Panc1 (cell line): ENCODE results near the gene CRYM. TPM values are rescaled to one million over a fixed set of nuclear protein-coding genes. Genes with fewer than 3 reads are reported as not detected.

Source experiments
- ATAC-seq: fragments of 200-7000 bp; cut with Tn5 transposase; 2 replicates; pipeline ENCODE4 v1.9.1; 2020; ENCODE audit warnings: mild to moderate bottlenecking, moderate library complexity
- BruUV-seq: library from RNA; stranded (reverse); fragments of 400-500 nt; replicated peaks from 2 replicates; lab custom pipeline; 2021; lab: Mats Ljungman, UMichigan
- CTCF ChIA-PET: fragments of 300-600 bp; sonication (Branson Sonifier 250); formaldehyde crosslinking; loops from one replicate; lab custom pipeline; 2022; ENCODE audit warnings: antibody characterized with exemption; lab: Charles Lee
- POLR2A ChIA-PET: fragments of 300-600 bp; sonication (Branson Sonifier 250); formaldehyde crosslinking; loops from one replicate; lab custom pipeline; 2022; ENCODE audit warnings: antibody characterized with exemption; lab: Charles Lee
- DNase-seq: peaks from one replicate; pipeline ENCODE4 v3.0.0-alpha.2; 2010; ENCODE audit warnings: low read depth, low spot score
- H3K27ac ChIP-seq: 2 replicates; pipeline ENCODE4 v1.5.1; 2011; ENCODE audit warnings: mild to moderate bottlenecking, low read length, inconsistent platforms
- H3K27me3 ChIP-seq: fragments of 200-500 bp; sonication (Bioruptor generic); 2 replicates; pipeline ENCODE4 v1.6.0; 2014; ENCODE audit warnings: low read length, inconsistent platforms; ENCODE audit not compliant: control insufficient read depth, insufficient read depth
- H3K36me3 ChIP-seq: fragments of 200-500 bp; sonication (Bioruptor generic); 2 replicates; pipeline ENCODE4 v1.5.1; 2014; ENCODE audit warnings: inconsistent platforms, mild to moderate bottlenecking, low read length, moderate library complexity; ENCODE audit not compliant: control insufficient read depth, insufficient read depth
- H3K4me1 ChIP-seq: 2 replicates; pipeline ENCODE4 v1.5.1; 2011; ENCODE audit warnings: inconsistent platforms, mild to moderate bottlenecking, low read length, moderate library complexity; ENCODE audit not compliant: control insufficient read depth, insufficient read depth
- H3K4me3 ChIP-seq, 2 experiments: 2 replicates each; pipeline ENCODE4 v1.5.1; 2011 to 2012; ENCODE audit warnings: low read depth in 2 of 2, low read length in 2 of 2, mild to moderate bottlenecking in 2 of 2, inconsistent platforms in 1 of 2, moderate library complexity in 1 of 2
- H3K9me3 ChIP-seq: fragments of 200-500 bp; sonication (Bioruptor generic); 2 replicates; pipeline ENCODE4 v1.5.1; 2014; ENCODE audit warnings: low read depth, mild to moderate bottlenecking, inconsistent platforms, low read length, moderate library complexity; ENCODE audit not compliant: control insufficient read depth, insufficient read depth
- CTCF ChIP-seq: fragments of 450-650 bp; IDR thresholded peaks from 2 replicates; pipeline ENCODE4 v1.5.1; 2017; ENCODE audit warnings: mild to moderate bottlenecking
- POLR2AphosphoS5 ChIP-seq: IDR thresholded peaks from 2 replicates; pipeline ENCODE4 v1.6.1; 2012; ENCODE audit warnings: mild to moderate bottlenecking, low read depth, low read length, moderate library complexity
- REST ChIP-seq, 2 experiments: IDR thresholded peaks; 2 replicates each; pipeline ENCODE4 v1.6.1; 2011 to 2012; ENCODE audit warnings: low read depth in 2 of 2, control low read depth in 1 of 2, low read length in 1 of 2, mild to moderate bottlenecking in 1 of 2, moderate library complexity in 1 of 2; ENCODE audit not compliant: insufficient read depth in 1 of 2
- SIN3A ChIP-seq: IDR thresholded peaks from 2 replicates; pipeline ENCODE4 v1.6.1; 2012; ENCODE audit warnings: low read depth, mild to moderate bottlenecking, low read length, moderate library complexity, borderline replicate concordance; ENCODE audit not compliant: insufficient read depth
- TCF7L2 ChIP-seq: IDR thresholded peaks from 2 replicates; pipeline ENCODE4 v1.6.1; 2011; ENCODE audit warnings: mild to moderate bottlenecking, low read depth, low read length, inconsistent platforms
- in situ Hi-C: cut with HindIII; loops from 2 replicates; pipeline ENCODE4 v1.10.0; 2016; ENCODE audit warnings: low sequenced_read_pairs, low pct_unique_long_range_greater_than_20kb
- intact Hi-C: fragments of 100-400 bp; cut with micrococcal nuclease; formaldehyde crosslinking; loops from one replicate; pipeline ENCODE4 v1.10.0; 2022; ENCODE audit not compliant: unreplicated experiment
- total RNA-seq: library from RNA; stranded (reverse); gene quantifications from one replicate; pipeline ENCODE4 v1.2.1, GENCODE V29; 2021; ENCODE audit not compliant: unreplicated experiment

CRYM gene
- total RNA-seq, 1 experiment from 2014 or later, result 0.41 TPM

GRCh38 chr16:21227866-21228265 lies 50.2 kb downstream of the CRYM start:
- TF ChIP-seq TCF7L2 (no peak), REST (IDR thresholded peaks at IDR 0.05; ENCODE audit: insufficient read depth in 1 of 2, low read depth in 2 of 2, low read length in 1 of 2) (no peak), CTCF (no peak), SIN3A (no peak)
- no peaks in the 10 kb centered on the region for H3K9me3 ChIP-seq
- no peaks in the 10 kb centered on the region for H3K4me1 ChIP-seq
- in situ Hi-C loops (no loop called here), intact Hi-C loops (no loop called here)
- BruUV-seq, result no TSS peak
- no peaks in the 10 kb centered on the region for H3K36me3 ChIP-seq
- DNase-seq, result no peak
- no peak overlapping the region for H3K27ac ChIP-seq
- peaks cover 40% of the 10 kb centered on the region for H3K27me3 ChIP-seq
- CTCF ChIA-PET, result no interaction called here
- no peak overlapping the region for H3K4me3 ChIP-seq
- POLR2A ChIA-PET, result no interaction called here
- no peak for ATAC-seq

- intact Hi-C loops (no loop called here), in situ Hi-C loops (no loop called here)
- no peaks in the 10 kb centered on the region for H3K9me3 ChIP-seq
- ChIA-PET CTCF (no interaction called here), POLR2A (no interaction called here)
- no peaks in the 10 kb centered on the region for H3K36me3 ChIP-seq
- no peak for TF ChIP-seq POLR2AphosphoS5
- TF ChIP-seq SIN3A, result no peak
- TF ChIP-seq CTCF, result no peak
- TF ChIP-seq TCF7L2, result no peak
- TF ChIP-seq REST (IDR thresholded peaks at IDR 0.05; ENCODE audit: insufficient read depth in 1 of 2, low read depth in 2 of 2, low read length in 1 of 2), result no peak
- no peak for DNase-seq
- no peak for ATAC-seq
- H3K4me3 ChIP-seq, result no peak overlapping the region
- no TSS peak for BruUV-seq
- H3K27me3 ChIP-seq, result peaks cover 31% of the 10 kb centered on the region
- H3K27ac ChIP-seq, result no peak overlapping the region
- H3K4me1 ChIP-seq, result no peaks in the 10 kb centered on the region
Measured at GRCh38 chr16:21226749-21227148, 51.3 kb downstream of the CRYM start.
